Measurements from ENCODE around the gene C1orf198. TPM values are rescaled to one million over a fixed set of nuclear protein-coding genes. Genes with fewer than 3 reads are reported as not detected.

The C1orf198 gene
- polyA plus RNA-seq, 2 of the 4 experiments (the other 2 are of a cell fraction): 12.0 to 20.4 TPM

DNA sequence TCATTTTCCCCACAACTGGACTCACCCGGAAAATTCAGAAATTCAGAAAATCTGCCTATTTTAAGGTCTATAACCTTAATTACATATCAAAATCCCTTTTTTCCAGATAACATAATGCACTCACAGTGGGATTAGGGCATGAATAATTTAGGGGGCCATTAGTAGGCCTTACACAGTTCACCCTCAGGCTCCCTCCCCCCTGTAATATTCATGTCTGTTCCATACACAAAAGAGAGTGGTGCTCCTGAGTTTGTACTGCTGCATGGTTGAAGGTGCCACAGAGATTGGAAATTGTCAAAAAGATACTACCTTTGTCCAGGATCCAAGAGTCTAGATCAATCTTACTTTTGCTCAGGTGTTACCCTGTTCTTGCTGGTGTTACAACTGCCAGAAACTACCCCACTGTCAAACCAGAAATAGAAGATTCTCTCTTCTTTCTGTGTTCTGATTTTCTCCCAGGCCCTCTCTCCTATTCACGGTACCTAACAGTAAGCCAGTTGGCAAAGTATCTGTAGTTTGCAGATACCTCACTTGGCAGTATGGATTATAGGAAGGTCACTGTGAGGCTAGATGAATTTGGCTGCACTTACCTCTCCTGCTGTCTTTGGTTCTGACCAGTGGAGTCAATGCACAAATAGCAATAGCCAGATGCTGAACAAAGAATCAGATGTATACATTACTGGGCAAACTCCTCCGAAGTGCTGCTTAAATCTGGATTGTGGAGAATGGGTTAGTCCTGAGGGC lies 53.2 kb downstream of the C1orf198 start:
- FAIRE-seq (no peak), DNase-seq (ENCODE audit: low read depth in 1 of 2, low spot score in 1 of 2) (no peak), ATAC-seq (no peak)
- Histone ChIP-seq H3K4me3 (no peak overlapping the region), H3K4me2 (no peak overlapping the region), H3K4me1 (no peaks in the 10 kb centered on the region), H3K27ac (no peak overlapping the region), H3K9me3 (peaks cover 25% of the 10 kb centered on the region; the same call in 1 of the 3 replicates)
- ChIA-PET POLR2A (no interaction called here), CTCF (no interaction called here)
- WGBS (ENCODE audit: missing lambda C conversion rate): 29% methylated on average over 3 of the region's 3 CpGs
- TF ChIP-seq HOXA7 (CRISPR knock-in tag; IDR thresholded peaks at IDR 0.05): no peak
- no peak for TF ChIP-seq EHMT2 (IDR thresholded peaks at IDR 0.05; ENCODE audit: low read depth)
- TF ChIP-seq POLR2A (IDR thresholded peaks at IDR 0.05; ENCODE audit: low read length): no peak
- TF ChIP-seq BHLHE40 (IDR thresholded peaks at IDR 0.05; ENCODE audit: low read depth, low read length): no peak
- no peak for TF ChIP-seq PHF8 (IDR thresholded peaks at IDR 0.05; ENCODE audit: borderline replicate concordance, low read depth)
- no peak for TF ChIP-seq ELK1 (IDR thresholded peaks at IDR 0.05; ENCODE audit: low read depth, low read length)
- no peak for TF ChIP-seq JUNB (IDR thresholded peaks at IDR 0.05)
- TF ChIP-seq NFE2L2 (conservative IDR thresholded peaks at IDR 0.05; ENCODE audit: low read length): no peak
- no peak for TF ChIP-seq CEBPB (IDR thresholded peaks at IDR 0.05)
- TF ChIP-seq, protein P1, sequence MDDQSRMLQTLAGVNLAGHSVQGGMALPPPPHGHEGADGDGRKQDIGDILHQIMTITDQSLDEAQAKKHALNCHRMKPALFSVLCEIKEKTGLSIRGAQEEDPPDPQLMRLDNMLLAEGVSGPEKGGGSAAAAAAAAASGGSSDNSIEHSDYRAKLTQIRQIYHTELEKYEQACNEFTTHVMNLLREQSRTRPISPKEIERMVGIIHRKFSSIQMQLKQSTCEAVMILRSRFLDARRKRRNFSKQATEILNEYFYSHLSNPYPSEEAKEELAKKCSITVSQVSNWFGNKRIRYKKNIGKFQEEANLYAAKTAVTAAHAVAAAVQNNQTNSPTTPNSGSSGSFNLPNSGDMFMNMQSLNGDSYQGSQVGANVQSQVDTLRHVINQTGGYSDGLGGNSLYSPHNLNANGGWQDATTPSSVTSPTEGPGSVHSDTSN (IDR thresholded peaks at IDR 0.05): no peak
- no peak for TF ChIP-seq ZC3H11A (IDR thresholded peaks at IDR 0.05)
- no peak for TF ChIP-seq RNF2 (IDR thresholded peaks at IDR 0.05; ENCODE audit: borderline replicate concordance, low read depth)
- no peak for TF ChIP-seq MAFK (IDR thresholded peaks at IDR 0.05; ENCODE audit: partially characterized antibody)
- no peak for TF ChIP-seq CTCF (IDR thresholded peaks at IDR 0.05)
- TF ChIP-seq, protein P2, sequence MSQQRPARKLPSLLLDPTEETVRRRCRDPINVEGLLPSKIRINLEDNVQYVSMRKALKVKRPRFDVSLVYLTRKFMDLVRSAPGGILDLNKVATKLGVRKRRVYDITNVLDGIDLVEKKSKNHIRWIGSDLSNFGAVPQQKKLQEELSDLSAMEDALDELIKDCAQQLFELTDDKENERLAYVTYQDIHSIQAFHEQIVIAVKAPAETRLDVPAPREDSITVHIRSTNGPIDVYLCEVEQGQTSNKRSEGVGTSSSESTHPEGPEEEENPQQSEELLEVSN (IDR thresholded peaks at IDR 0.05; ENCODE audit: borderline replicate concordance, low read depth): no peak
- TF ChIP-seq SMC3 (IDR thresholded peaks at IDR 0.05): no peak
- no peak for TF ChIP-seq KDM1A (IDR thresholded peaks at IDR 0.05; ENCODE audit: low read depth)
- TF ChIP-seq, protein P3, sequence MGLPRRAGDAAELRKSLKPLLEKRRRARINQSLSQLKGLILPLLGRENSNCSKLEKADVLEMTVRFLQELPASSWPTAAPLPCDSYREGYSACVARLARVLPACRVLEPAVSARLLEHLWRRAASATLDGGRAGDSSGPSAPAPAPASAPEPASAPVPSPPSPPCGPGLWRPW (IDR thresholded peaks at IDR 0.05): no peak
- TF ChIP-seq EHF (CRISPR knock-in tag; IDR thresholded peaks at IDR 0.05): no peak

DNA sequence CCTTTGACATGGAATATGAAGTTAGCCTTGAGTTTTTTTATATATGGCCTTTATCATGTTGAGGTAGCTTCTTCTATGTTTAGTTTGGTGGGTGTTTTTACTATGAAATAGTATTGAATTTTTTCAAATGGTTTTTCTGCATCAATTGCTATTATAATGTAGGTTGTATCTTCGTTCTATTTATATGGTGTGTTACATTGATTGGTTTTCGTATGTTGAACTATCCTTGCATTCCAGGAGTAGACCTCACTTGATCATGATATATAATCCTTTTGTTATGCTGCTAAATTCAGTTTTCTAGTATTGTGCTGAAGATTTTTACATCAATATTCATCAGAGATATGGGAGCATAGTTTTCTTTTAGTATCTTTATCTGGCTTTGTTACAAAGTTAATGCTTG lies 55.8 kb downstream of the C1orf198 start:
- POLR2A ChIA-PET: no interaction called here
- Histone ChIP-seq H3K4me1 (no peaks in the 10 kb centered on the region), H3K4me2 (no peak overlapping the region), H3K27ac (no peak overlapping the region), H3K9me3 (peaks cover 25% of the 10 kb centered on the region; the same call in 1 of the 3 replicates), H3K4me3 (no peak overlapping the region)
- WGBS (ENCODE audit: missing lambda C conversion rate): 19% methylated on average over 2 of the region's 2 CpGs
- no peak for FAIRE-seq
- ATAC-seq: no peak
- CTCF ChIA-PET: no interaction called here
- no peak for DNase-seq (ENCODE audit: low read depth in 1 of 2, low spot score in 1 of 2)
- TF ChIP-seq, protein P4, sequence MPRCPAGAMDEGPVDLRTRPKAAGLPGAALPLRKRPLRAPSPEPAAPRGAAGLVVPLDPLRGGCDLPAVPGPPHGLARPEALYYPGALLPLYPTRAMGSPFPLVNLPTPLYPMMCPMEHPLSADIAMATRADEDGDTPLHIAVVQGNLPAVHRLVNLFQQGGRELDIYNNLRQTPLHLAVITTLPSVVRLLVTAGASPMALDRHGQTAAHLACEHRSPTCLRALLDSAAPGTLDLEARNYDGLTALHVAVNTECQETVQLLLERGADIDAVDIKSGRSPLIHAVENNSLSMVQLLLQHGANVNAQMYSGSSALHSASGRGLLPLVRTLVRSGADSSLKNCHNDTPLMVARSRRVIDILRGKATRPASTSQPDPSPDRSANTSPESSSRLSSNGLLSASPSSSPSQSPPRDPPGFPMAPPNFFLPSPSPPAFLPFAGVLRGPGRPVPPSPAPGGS (IDR thresholded peaks at IDR 0.05): no peak
- no peak for TF ChIP-seq MAZ (IDR thresholded peaks at IDR 0.05; ENCODE audit: borderline replicate concordance, low read depth, low read length)
- TF ChIP-seq ELK1 (IDR thresholded peaks at IDR 0.05; ENCODE audit: low read depth, low read length): no peak
- TF ChIP-seq CHD2 (IDR thresholded peaks at IDR 0.05; ENCODE audit: low read length, partially characterized antibody): no peak
- no peak for TF ChIP-seq ZNF302 (CRISPR knock-in tag; IDR thresholded peaks at IDR 0.05)
- TF ChIP-seq ZC3H11A (IDR thresholded peaks at IDR 0.05): no peak
- no peak for TF ChIP-seq HOXB5 (CRISPR knock-in tag; IDR thresholded peaks at IDR 0.05)
- TF ChIP-seq FOSB (CRISPR knock-in tag; IDR thresholded peaks at IDR 0.05): no peak
- TF ChIP-seq CBX2 (IDR thresholded peaks at IDR 0.05; ENCODE audit: borderline replicate concordance, low read depth): no peak
- no peak for TF ChIP-seq EHMT2 (IDR thresholded peaks at IDR 0.05; ENCODE audit: low read depth)
- TF ChIP-seq GATA3 (IDR thresholded peaks at IDR 0.05; ENCODE audit: borderline replicate concordance): no peak
- TF ChIP-seq ATOH8 (CRISPR knock-in tag; IDR thresholded peaks at IDR 0.05; ENCODE audit: low read depth): no peak
- TF ChIP-seq ESRRA (IDR thresholded peaks at IDR 0.05; ENCODE audit: borderline replicate concordance, low read length): no peak
- TF ChIP-seq JUNB (IDR thresholded peaks at IDR 0.05): no peak
- no peak for TF ChIP-seq TP53 (CRISPR knock-in tag; IDR thresholded peaks at IDR 0.05)
- no peak for TF ChIP-seq NR3C1 (IDR thresholded peaks at IDR 0.05)
